ENCODE results near the gene NKAIN4. TPM values are rescaled to one million over a fixed set of nuclear protein-coding genes. Genes with fewer than 3 reads are reported as not detected.

The NKAIN4 gene
- total RNA-seq, 2 experiments from 2014 or later: not detected

GRCh38 chr20:63273059-63273579 is 18.9 kb upstream of the NKAIN4 start:
- CTCF ChIA-PET: interaction anchor here (1.0 to 4.1 kb wide), 3 partner anchors 8 to 49 kb away, joined by 3 to 23 read pairs (median 3); no protein-coding TSS in a partner anchor

GRCh38 chr20:63272105-63273058 is 18.1 kb upstream of the NKAIN4 start, which contains the start of gene ARFGAP1:
TSS of gene ARFGAP1 (plus strand) at chr20:63272813. CDS start at chr20:63275581, 2,768 bp downstream.
- ATAC-seq (peak; percentile 98), DNase-seq (peak; percentile 96)
- peak within 1 kb of the TSS; percentile 72 for H3K27ac Mint-ChIP-seq
- no peak for TF ChIP-seq CTCF (IDR thresholded peaks at IDR 0.05)
- peaks cover 21% of the 10 kb centered on the region for H3K4me1 Mint-ChIP-seq (ENCODE audit: low read depth)
- peak within 1 kb of the TSS; percentile 79 for H3K4me3 Mint-ChIP-seq
- H3K27me3 Mint-ChIP-seq: no peaks in the 10 kb centered on the region
- intact Hi-C loops (cut with micrococcal nuclease): no loop called here
- peaks cover 3% of the 10 kb centered on the region for H3K36me3 Mint-ChIP-seq (ENCODE audit: low read depth)
- ChIA-PET POLR2A (interaction anchor here (1.0 to 1.7 kb wide), 4 partner anchors 9 to 335 kb away, joined by 3 to 6 read pairs (median 4); partner anchors contain the start of gene GID8), CTCF (interaction anchor here (1.0 to 4.1 kb wide), 6 partner anchors 9 to 57 kb away, joined by 3 to 23 read pairs (median 4); no protein-coding TSS in a partner anchor)
- no peaks in the 10 kb centered on the region for H3K9me3 Mint-ChIP-seq

More at GRCh38 chr20:63273059-63273579, 18.9 kb upstream of the NKAIN4 start:
- TF ChIP-seq CTCF (IDR thresholded peaks at IDR 0.05): no peak
- no peaks in the 10 kb centered on the region for H3K9me3 Mint-ChIP-seq
- POLR2A ChIA-PET: interaction anchor here (1.0 to 1.7 kb wide), 4 partner anchors 8 to 335 kb away, joined by 3 to 6 read pairs (median 4); partner anchors contain the start of gene GID8
- H3K36me3 Mint-ChIP-seq (ENCODE audit: low read depth): peaks cover 3% of the 10 kb centered on the region
- no peaks in the 10 kb centered on the region for H3K27me3 Mint-ChIP-seq
- H3K4me3 Mint-ChIP-seq: peak overlapping the region; percentile 79
- DNase-seq: no peak
- H3K27ac Mint-ChIP-seq: peak overlapping the region; percentile 72
- ATAC-seq: peak; percentile 7
- intact Hi-C loops (cut with micrococcal nuclease): no loop called here
- peaks cover 21% of the 10 kb centered on the region for H3K4me1 Mint-ChIP-seq (ENCODE audit: low read depth)

- no peak for TF ChIP-seq CTCF (IDR thresholded peaks at IDR 0.05)
- POLR2A ChIA-PET: interaction anchor here (1.5 kb wide), 1 partner anchor 24 kb away, joined by 4 read pairs; no protein-coding TSS in a partner anchor
- no peak overlapping the region for H3K4me3 Mint-ChIP-seq
- intact Hi-C loops (cut with micrococcal nuclease): no loop called here
- H3K27ac Mint-ChIP-seq: no peak overlapping the region
- DNase-seq (no peak), ATAC-seq (no peak)
- no peaks in the 10 kb centered on the region for H3K36me3 Mint-ChIP-seq (ENCODE audit: low read depth)
- CTCF ChIA-PET: interaction anchor here (1.5 to 4.1 kb wide), 3 partner anchors 37 to 56 kb away, joined by 3 to 23 read pairs (median 9); no protein-coding TSS in a partner anchor
- peaks cover 21% of the 10 kb centered on the region for H3K4me1 Mint-ChIP-seq (ENCODE audit: low read depth)
- peaks cover 1% of the 10 kb centered on the region for H3K27me3 Mint-ChIP-seq
- H3K9me3 Mint-ChIP-seq: no peaks in the 10 kb centered on the region
These were observed 16.5 kb upstream of the NKAIN4 start for GRCh38 chr20:63270606-63271325.

GRCh38 chr20:63269724-63270123 is 15.5 kb upstream of the NKAIN4 start:
- no peaks in the 10 kb centered on the region for H3K36me3 Mint-ChIP-seq (ENCODE audit: low read depth)
- no peak for TF ChIP-seq CTCF (IDR thresholded peaks at IDR 0.05)
- H3K4me1 Mint-ChIP-seq (ENCODE audit: low read depth): peaks cover 17% of the 10 kb centered on the region
- CTCF ChIA-PET: interaction anchor here (2.3 to 4.1 kb wide), 2 partner anchors 36 to 46 kb away, joined by 9 to 23 read pairs; no protein-coding TSS in a partner anchor
- intact Hi-C loops (cut with micrococcal nuclease): no loop called here
- POLR2A ChIA-PET: no interaction called here
- no peaks in the 10 kb centered on the region for H3K9me3 Mint-ChIP-seq
- ATAC-seq (no peak), DNase-seq (no peak)
- peaks cover 3% of the 10 kb centered on the region for H3K27me3 Mint-ChIP-seq
- no peak overlapping the region for H3K4me3 Mint-ChIP-seq
- no peak overlapping the region for H3K27ac Mint-ChIP-seq
